Prostate gland (tissue), 2 donors: Measurements from ENCODE around the gene GANC. TPM values are rescaled to one million over a fixed set of nuclear protein-coding genes. Genes with fewer than 3 reads are reported as not detected.
"Not testable (repeated sequence)": the region's sequence is repeated elsewhere in the genome, so short reads cannot be mapped to it uniquely, and the experiment has no call there.

Source experiments
- DNase-seq: peaks from one replicate; pipeline ENCODE4 v3.0.0-alpha.2; 2019; ENCODE audit warnings: low spot score
- H3K27ac ChIP-seq, 2 donors: fragments of 200-600 bp; sonication (generic); 2 replicates each; pipeline ENCODE4 v1.5.1; 2017 to 2019
- H3K27me3 ChIP-seq: fragments of 200-600 bp; sonication (generic); replicated peaks from 2 replicates; pipeline ENCODE4 v1.5.1; 2019; ENCODE audit not compliant: insufficient read depth
- H3K36me3 ChIP-seq, 2 donors: fragments of 200-600 bp; sonication (generic); 1 replicate in 1 of 2; 2 replicates in 1 of 2; pipeline versions ENCODE4 v1.5.1 to v1.8.1; 2017 to 2019
- H3K4me1 ChIP-seq: fragments of 200-600 bp; sonication (generic); replicated peaks from 2 replicates; pipeline ENCODE4 v1.5.1; 2019
- H3K4me3 ChIP-seq, 2 donors: fragments of 200-600 bp; sonication (generic); 2 replicates each; pipeline ENCODE4 v1.5.1; 2017 to 2019
- H3K9me3 ChIP-seq: fragments of 200-600 bp; sonication (generic); 2 replicates; pipeline ENCODE4 v1.5.1; 2017
- CTCF ChIP-seq, 4 experiments: fragments of 200-600 bp in 2 of 4; fragments of 450-650 bp in 2 of 4; sonication (generic) in 2 of 4; IDR thresholded peaks; 1 replicate in 3 of 4; 2 replicates in 1 of 4; pipeline ENCODE4 v1.5.1; 2016 to 2019; ENCODE audit warnings: antibody characterized with exemption in 4 of 4, mild to moderate bottlenecking in 2 of 4, moderate library complexity in 2 of 4
- POLR2A ChIP-seq: fragments of 450-650 bp; IDR thresholded peaks from one replicate; pipeline ENCODE4 v1.6.1; 2016; ENCODE audit warnings: antibody characterized with exemption, mild to moderate bottlenecking
- POLR2AphosphoS5 ChIP-seq: sonication (generic); formaldehyde crosslinking; IDR thresholded peaks from one replicate; pipeline ENCODE4 v1.6.1; 2017; ENCODE audit warnings: antibody characterized with exemption
- WGBS: methylation state at CpG from one replicate; pipeline ENCODE4 v1.1.5; 2018; 5-methylcytosine and 5-hydroxymethylcytosine counted together
- intact Hi-C: fragments of 100-400 bp; cut with DNase I; formaldehyde crosslinking; loops from one replicate; pipeline ENCODE4 v1.14.2; 2022
- total RNA-seq, 2 donors: library from RNA; depleted of rRNA; stranded (reverse); fragments of >200 nt; gene quantifications; one replicate each; pipeline ENCODE4 v1.1.0, GENCODE V29; 2016

The GANC gene
- total RNA-seq, 2 donors from 2014 or later, result 10.2 to 38.7 TPM

GRCh38 chr15:42314818-42315217, 41.8 kb downstream of the GANC start:
- no peak for DNase-seq
- Histone ChIP-seq H3K27me3 (no peaks in the 10 kb centered on the region), H3K36me3 (no peaks in the 10 kb centered on the region), H3K4me1 (no peaks in the 10 kb centered on the region), H3K9me3 (no peaks in the 10 kb centered on the region), H3K27ac (no peak overlapping the region), H3K4me3 (no peak overlapping the region)
- TF ChIP-seq POLR2A (no peak), CTCF (IDR thresholded peaks at IDR 0.05) (no peak), POLR2AphosphoS5 (no peak)
- 92% methylated on average over 1 of the region's 1 CpG for WGBS
- intact Hi-C loops, result no loop called here

GRCh38 chr15:42315521-42315920, 42.5 kb downstream of the GANC start:
- no peaks in the 10 kb centered on the region for H3K27me3 ChIP-seq
- no peak for DNase-seq

GRCh38 chr15:42316282-42316805, 43.3 kb downstream of the GANC start:
- H3K27me3 ChIP-seq, H3K4me1 ChIP-seq, H3K36me3 ChIP-seq, H3K9me3 ChIP-seq, H3K27ac ChIP-seq, intact Hi-C loops, DNase-seq, H3K4me3 ChIP-seq: not testable (repeated sequence)
- WGBS, result 71% methylated on average over 11 of the region's 11 CpGs

More at GRCh38 chr15:42315521-42315920, 42.5 kb downstream of the GANC start:
- Histone ChIP-seq H3K36me3 (no peaks in the 10 kb centered on the region), H3K4me3 (no peak overlapping the region), H3K27ac (no peak overlapping the region), H3K4me1 (no peaks in the 10 kb centered on the region), H3K9me3 (no peaks in the 10 kb centered on the region)
- intact Hi-C loops, result no loop called here
- no peak for TF ChIP-seq POLR2AphosphoS5
- 79% methylated on average over 1 of the region's 1 CpG for WGBS

- no peak for DNase-seq
- TF ChIP-seq POLR2A (no peak), CTCF (IDR thresholded peaks at IDR 0.05) (no peak), POLR2AphosphoS5 (no peak)
- Histone ChIP-seq H3K27me3 (no peaks in the 10 kb centered on the region), H3K36me3 (no peaks in the 10 kb centered on the region), H3K27ac (no peak overlapping the region), H3K4me1 (no peaks in the 10 kb centered on the region), H3K4me3 (no peak overlapping the region), H3K9me3 (no peaks in the 10 kb centered on the region)
- intact Hi-C loops, result no loop called here
- 94% methylated on average over 2 of the region's 2 CpGs for WGBS
Observed at GRCh38 chr15:42319206-42319605, 46.2 kb downstream of the GANC start.

- 85% methylated on average over 4 of the region's 4 CpGs for WGBS
- H3K36me3 ChIP-seq, result no peaks in the 10 kb centered on the region
- no peaks in the 10 kb centered on the region for H3K27me3 ChIP-seq
Observed at GRCh38 chr15:42324308-42324707, 51.3 kb downstream of the GANC start.

More at GRCh38 chr15:42324308-42324707, 51.3 kb downstream of the GANC start:
- Histone ChIP-seq H3K4me3 (no peak overlapping the region), H3K4me1 (no peaks in the 10 kb centered on the region), H3K27ac (no peak overlapping the region), H3K9me3 (no peaks in the 10 kb centered on the region)
- TF ChIP-seq CTCF (IDR thresholded peaks at IDR 0.05) (no peak), POLR2AphosphoS5 (no peak), POLR2A (no peak)
- no peak for DNase-seq
- intact Hi-C loops, result no loop called here
